Measurements from ENCODE around the gene PIK3AP1. TPM values are rescaled to one million over a fixed set of nuclear protein-coding genes. Genes with fewer than 3 reads are reported as not detected.
"Not testable (repeated sequence)": the region's sequence is repeated elsewhere in the genome, so short reads cannot be mapped to it uniquely, and the experiment has no call there.

The PIK3AP1 gene
- total RNA-seq, 1 experiment from 2014 or later, result 1.7 TPM

DNA sequence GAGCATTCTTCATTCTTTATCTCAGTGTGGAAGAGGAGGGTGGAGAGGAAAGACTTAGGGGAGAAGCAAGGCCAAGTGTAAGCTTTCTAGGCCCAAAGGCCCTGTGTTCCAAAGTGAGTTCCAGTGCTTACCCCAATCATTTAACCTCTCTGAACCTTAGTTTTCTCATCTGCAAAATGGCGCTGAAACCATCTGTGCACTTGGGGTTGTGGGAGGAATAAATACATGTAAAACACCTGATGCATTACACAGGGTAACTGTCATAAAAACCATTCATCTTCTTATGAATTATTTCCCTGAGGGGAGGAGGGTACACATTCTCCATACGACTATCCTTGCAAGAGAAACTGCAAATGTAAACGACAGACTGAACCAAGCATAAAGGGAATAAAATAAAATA lies 19.0 kb downstream of the PIK3AP1 start:
- Histone ChIP-seq H3K4me2 (no peak overlapping the region), H3K4me1 (replicated peaks; ENCODE audit: insufficient read depth) (no peaks in the 10 kb centered on the region), H3K27ac (no peak overlapping the region), H2AFZ (no peak overlapping the region), H3K79me2 (ENCODE audit: low read depth) (no peaks in the 10 kb centered on the region), H3K9me3 (ENCODE audit: insufficient read depth, low read depth) (no peaks in the 10 kb centered on the region), H3K36me3 (ENCODE audit: low read depth) (no peaks in the 10 kb centered on the region), H4K20me1 (ENCODE audit: insufficient read depth) (no peaks in the 10 kb centered on the region), H3F3A (ENCODE audit: insufficient read depth, low read depth) (no peaks in the 10 kb centered on the region), H3K27me3 (ENCODE audit: insufficient read depth, low read depth) (no peaks in the 10 kb centered on the region), H3K9me2 (ENCODE audit: insufficient read depth) (no peaks in the 10 kb centered on the region), H3K4me3 (no peak overlapping the region)
- DNase-seq, result no peak
- ChIA-PET CTCF (no interaction called here), POLR2A (ENCODE audit: unreplicated experiment) (no interaction called here)
- TF ChIP-seq EZH2 (IDR thresholded peaks at IDR 0.05; ENCODE audit: low read depth), result no peak
- TF ChIP-seq, protein P1, sequence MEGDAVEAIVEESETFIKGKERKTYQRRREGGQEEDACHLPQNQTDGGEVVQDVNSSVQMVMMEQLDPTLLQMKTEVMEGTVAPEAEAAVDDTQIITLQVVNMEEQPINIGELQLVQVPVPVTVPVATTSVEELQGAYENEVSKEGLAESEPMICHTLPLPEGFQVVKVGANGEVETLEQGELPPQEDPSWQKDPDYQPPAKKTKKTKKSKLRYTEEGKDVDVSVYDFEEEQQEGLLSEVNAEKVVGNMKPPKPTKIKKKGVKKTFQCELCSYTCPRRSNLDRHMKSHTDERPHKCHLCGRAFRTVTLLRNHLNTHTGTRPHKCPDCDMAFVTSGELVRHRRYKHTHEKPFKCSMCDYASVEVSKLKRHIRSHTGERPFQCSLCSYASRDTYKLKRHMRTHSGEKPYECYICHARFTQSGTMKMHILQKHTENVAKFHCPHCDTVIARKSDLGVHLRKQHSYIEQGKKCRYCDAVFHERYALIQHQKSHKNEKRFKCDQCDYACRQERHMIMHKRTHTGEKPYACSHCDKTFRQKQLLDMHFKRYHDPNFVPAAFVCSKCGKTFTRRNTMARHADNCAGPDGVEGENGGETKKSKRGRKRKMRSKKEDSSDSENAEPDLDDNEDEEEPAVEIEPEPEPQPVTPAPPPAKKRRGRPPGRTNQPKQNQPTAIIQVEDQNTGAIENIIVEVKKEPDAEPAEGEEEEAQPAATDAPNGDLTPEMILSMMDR (conservative IDR thresholded peaks at IDR 0.05), result no peak
- intact Hi-C loops (cut with micrococcal nuclease; ENCODE audit: unreplicated experiment), result no loop called here
- no TSS peak for BruUV-seq (replicated peaks)

DNA sequence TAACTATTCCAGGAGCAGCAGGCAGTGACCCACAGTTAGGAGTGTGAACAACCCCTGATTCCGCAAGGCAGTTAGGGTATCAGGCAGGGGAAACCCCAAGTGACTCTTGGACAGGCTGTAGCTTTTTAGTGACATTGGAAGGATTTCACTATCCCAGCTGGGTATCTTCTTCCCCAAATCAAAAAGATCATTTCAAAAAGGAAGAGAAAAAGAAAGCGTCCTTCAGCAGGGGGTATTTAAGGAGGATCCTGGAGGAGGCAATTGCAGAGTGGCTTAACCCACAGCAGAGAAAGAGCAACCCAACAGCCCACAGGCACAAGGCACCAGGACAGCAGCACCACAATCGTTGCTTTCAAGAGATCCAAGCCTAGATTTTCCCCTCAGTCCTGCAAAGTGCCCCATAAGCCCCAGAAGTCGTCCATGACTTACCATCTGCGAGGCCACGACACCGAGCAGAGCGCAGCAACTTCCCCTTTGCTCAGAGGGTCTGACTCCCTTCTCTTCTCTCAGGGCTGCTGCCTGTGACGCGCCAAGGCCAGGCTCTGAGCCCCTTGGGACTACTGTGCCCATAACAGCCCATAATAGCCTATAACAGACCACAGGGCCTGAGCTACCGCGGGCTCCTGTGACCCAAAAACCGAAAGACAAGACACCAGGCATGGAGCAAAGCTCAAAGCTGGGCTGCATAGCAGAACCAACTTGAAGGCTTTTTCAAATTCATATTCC lies 19.8 kb downstream of the PIK3AP1 start:
- Histone ChIP-seq H3K9me3 (ENCODE audit: insufficient read depth, low read depth) (no peaks in the 10 kb centered on the region), H3K79me2 (ENCODE audit: low read depth) (no peaks in the 10 kb centered on the region), H2AFZ (no peak overlapping the region), H3K27ac (no peak overlapping the region), H3K4me2 (no peak overlapping the region), H3K9me2 (ENCODE audit: insufficient read depth) (no peaks in the 10 kb centered on the region), H4K20me1 (ENCODE audit: insufficient read depth) (no peaks in the 10 kb centered on the region), H3K36me3 (ENCODE audit: low read depth) (no peaks in the 10 kb centered on the region), H3K27me3 (ENCODE audit: insufficient read depth, low read depth) (no peaks in the 10 kb centered on the region), H3F3A (ENCODE audit: insufficient read depth, low read depth) (no peaks in the 10 kb centered on the region), H3K4me1 (replicated peaks; ENCODE audit: insufficient read depth) (no peaks in the 10 kb centered on the region), H3K4me3 (no peak overlapping the region)
- ChIA-PET POLR2A (ENCODE audit: unreplicated experiment) (no interaction called here), CTCF (no interaction called here)
- no peak for DNase-seq
- intact Hi-C loops (cut with micrococcal nuclease; ENCODE audit: unreplicated experiment), result no loop called here
- no peak for TF ChIP-seq EZH2 (IDR thresholded peaks at IDR 0.05; ENCODE audit: low read depth)
- TF ChIP-seq, protein P1 (conservative IDR thresholded peaks at IDR 0.05), result no peak
- BruUV-seq (replicated peaks), result no TSS peak

DNA sequence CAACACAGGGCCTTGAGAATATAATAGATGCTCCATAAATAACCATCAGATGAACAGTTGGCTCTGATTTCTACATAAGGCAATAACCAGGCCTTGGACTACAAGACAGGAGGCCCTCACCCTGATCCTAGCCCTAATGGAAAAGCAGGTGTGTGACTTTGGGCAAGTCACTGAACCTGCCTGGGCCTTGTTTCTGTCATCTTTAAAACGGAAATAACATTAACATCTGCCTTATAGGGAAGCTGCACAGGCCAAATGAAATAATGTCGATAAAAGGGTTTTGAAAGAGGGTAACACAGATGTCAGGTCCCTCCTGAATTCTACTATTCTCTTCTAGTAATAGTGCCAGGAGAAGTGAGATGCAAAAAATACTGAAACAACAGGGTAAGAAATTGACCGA lies 20.7 kb downstream of the PIK3AP1 start:
- intact Hi-C loops (cut with micrococcal nuclease; ENCODE audit: unreplicated experiment), result no loop called here
- no peaks in the 10 kb centered on the region for H3F3A ChIP-seq (ENCODE audit: insufficient read depth, low read depth)
- no peak overlapping the region for H3K27ac ChIP-seq
- no peaks in the 10 kb centered on the region for H3K9me3 ChIP-seq (ENCODE audit: insufficient read depth, low read depth)
- no peaks in the 10 kb centered on the region for H3K9me2 ChIP-seq (ENCODE audit: insufficient read depth)
- H3K4me1 ChIP-seq (replicated peaks; ENCODE audit: insufficient read depth), result no peaks in the 10 kb centered on the region
- no peak overlapping the region for H2AFZ ChIP-seq
- H3K36me3 ChIP-seq (ENCODE audit: low read depth), result no peaks in the 10 kb centered on the region
- ChIA-PET POLR2A (ENCODE audit: unreplicated experiment) (no interaction called here), CTCF (no interaction called here)
- H4K20me1 ChIP-seq (ENCODE audit: insufficient read depth), result no peaks in the 10 kb centered on the region
- no peak for DNase-seq
- H3K79me2 ChIP-seq (ENCODE audit: low read depth), result no peaks in the 10 kb centered on the region
- TF ChIP-seq, protein P1 (conservative IDR thresholded peaks at IDR 0.05), result no peak
- TF ChIP-seq EZH2 (IDR thresholded peaks at IDR 0.05; ENCODE audit: low read depth), result no peak
- H3K4me2 ChIP-seq, result no peak overlapping the region
- BruUV-seq (replicated peaks), result no TSS peak
- no peaks in the 10 kb centered on the region for H3K27me3 ChIP-seq (ENCODE audit: insufficient read depth, low read depth)
- H3K4me3 ChIP-seq, result no peak overlapping the region

DNA sequence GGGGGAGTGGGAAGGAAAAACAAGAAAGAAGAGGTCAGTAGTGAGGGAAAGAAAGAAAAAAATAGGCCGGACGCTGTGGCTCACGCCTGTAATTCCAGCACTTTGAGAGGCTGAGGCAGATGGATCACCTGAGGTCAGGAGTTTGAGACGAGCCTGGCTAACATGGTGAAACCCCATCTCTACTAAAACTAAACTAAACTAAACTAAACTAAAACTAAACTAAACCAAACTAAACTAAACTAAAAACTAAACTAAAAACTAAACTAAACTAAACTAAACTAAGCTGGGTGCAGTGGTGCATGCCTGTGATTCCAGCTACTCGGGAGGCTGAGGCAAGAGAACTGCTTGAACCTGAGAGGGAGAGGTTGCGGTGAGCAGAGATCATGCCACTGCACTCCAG lies 22.0 kb downstream of the PIK3AP1 start:
- H3K27ac ChIP-seq; H3K4me1 ChIP-seq (replicated peaks; ENCODE audit: insufficient read depth); H3K4me2 ChIP-seq; H3K4me3 ChIP-seq; H2AFZ ChIP-seq; H3K9me3 ChIP-seq (ENCODE audit: insufficient read depth, low read depth); intact Hi-C loops (cut with micrococcal nuclease; ENCODE audit: unreplicated experiment); H3K9me2 ChIP-seq (ENCODE audit: insufficient read depth); H3K36me3 ChIP-seq (ENCODE audit: low read depth); H3F3A ChIP-seq (ENCODE audit: insufficient read depth, low read depth); H3K27me3 ChIP-seq (ENCODE audit: insufficient read depth, low read depth); H4K20me1 ChIP-seq (ENCODE audit: insufficient read depth); H3K79me2 ChIP-seq (ENCODE audit: low read depth); POLR2A ChIA-PET (ENCODE audit: unreplicated experiment); BruUV-seq (replicated peaks); DNase-seq: not testable (repeated sequence)
- CTCF ChIA-PET, result interaction anchor here (1.1 kb wide), 1 partner anchor 15 kb away, joined by 5 read pairs; no protein-coding TSS in a partner anchor
